ENCODE measurements around the gene ALDH3A2. TPM values are rescaled to one million over a fixed set of nuclear protein-coding genes. Genes with fewer than 3 reads are reported as not detected.
"Not testable (repeated sequence)": the region's sequence is repeated elsewhere in the genome, so short reads cannot be mapped to it uniquely, and the experiment has no call there.

The ALDH3A2 gene
- polyA plus RNA-seq, 6 donors from 2014 or later, result 13.5 to 28.4 (median 18.1) TPM

- peaks cover 9 to 21% (median 19%) of the 10 kb centered on the region in 3 donors for H3K4me1 Mint-ChIP-seq
- ATAC-seq (ENCODE audit: low read depth in 2 of 2), result no peak
Measured at GRCh38 chr17:19672009-19672750, 23.6 kb downstream of the ALDH3A2 start.

GRCh38 chr17:19673623-19674022 is 25.1 kb downstream of the ALDH3A2 start:
- Mint-ChIP-seq H3K36me3 (peaks cover 10 to 19% of the 10 kb centered on the region in 2 donors), H3K4me3 (no peak overlapping the region), H3K9me3 (no peaks in the 10 kb centered on the region), H3K27me3 (no peaks in the 10 kb centered on the region), H3K27ac (no peak overlapping the region), H3K4me1 (peaks cover 9 to 21% (median 19%) of the 10 kb centered on the region in 3 donors)
- DNase-seq (no peak), ATAC-seq (ENCODE audit: low read depth in 2 of 2) (no peak)

More at GRCh38 chr17:19672009-19672750, 23.6 kb downstream of the ALDH3A2 start:
- H3K4me3 Mint-ChIP-seq, result no peak overlapping the region
- no peaks in the 10 kb centered on the region for H3K9me3 Mint-ChIP-seq
- H3K27ac Mint-ChIP-seq, result no peak overlapping the region
- peaks cover 10 to 19% of the 10 kb centered on the region in 2 donors for H3K36me3 Mint-ChIP-seq
- no peaks in the 10 kb centered on the region for H3K27me3 Mint-ChIP-seq
- DNase-seq, result no peak

GRCh38 chr17:19676896-19677295 is 28.3 kb downstream of the ALDH3A2 start:
- peak overlapping the region in 1 of 6 donors; percentile 24 for H3K27ac Mint-ChIP-seq
- peaks cover under 1 to 6% (median 3%) of the 10 kb centered on the region in 3 donors for H3K4me1 Mint-ChIP-seq
- no peak overlapping the region for H3K4me3 Mint-ChIP-seq
- no peak for DNase-seq
- no peaks in the 10 kb centered on the region for H3K9me3 Mint-ChIP-seq
- no peak for ATAC-seq (ENCODE audit: low read depth in 2 of 2)
- no peaks in the 10 kb centered on the region for H3K27me3 Mint-ChIP-seq
- peaks cover 10 to 15% of the 10 kb centered on the region in 2 donors for H3K36me3 Mint-ChIP-seq

- ATAC-seq (ENCODE audit: low read depth in 2 of 2) (no peak), DNase-seq (no peak)
- H3K4me3 Mint-ChIP-seq, result no peak overlapping the region
- no peak overlapping the region for H3K27ac Mint-ChIP-seq
- no peaks in the 10 kb centered on the region for H3K27me3 Mint-ChIP-seq
- H3K36me3 Mint-ChIP-seq, result peaks cover 9 to 10% of the 10 kb centered on the region in 2 donors
- no peaks in the 10 kb centered on the region for H3K4me1 Mint-ChIP-seq
- no peaks in the 10 kb centered on the region for H3K9me3 Mint-ChIP-seq
Measured at GRCh38 chr17:19677736-19678379, 29.3 kb downstream of the ALDH3A2 start.

GRCh38 chr17:19678581-19679453 is 30.3 kb downstream of the ALDH3A2 start:
- Mint-ChIP-seq H3K4me1 (no peaks in the 10 kb centered on the region), H3K4me3 (no peak overlapping the region), H3K27me3 (no peaks in the 10 kb centered on the region), H3K27ac (peak overlapping the region in 1 of 6 donors; percentile 14), H3K9me3 (no peaks in the 10 kb centered on the region), H3K36me3 (peaks cover 9 to 10% of the 10 kb centered on the region in 2 donors)
- no peak for ATAC-seq (ENCODE audit: low read depth in 2 of 2)
- DNase-seq, result no peak

GRCh38 chr17:19683117-19683516 is 34.6 kb downstream of the ALDH3A2 start:
- Mint-ChIP-seq H3K9me3 (peaks cover 0 to 2% (median 0%) of the 10 kb centered on the region in 7 donors), H3K27ac (no peak overlapping the region), H3K4me3 (no peak overlapping the region), H3K36me3 (no peaks in the 10 kb centered on the region), H3K4me1 (no peaks in the 10 kb centered on the region), H3K27me3 (peaks cover 0 to 6% (median 0%) of the 10 kb centered on the region in 3 donors)
- ATAC-seq (ENCODE audit: low read depth in 2 of 2) (no peak), DNase-seq (no peak)

GRCh38 chr17:19684909-19685580 is 36.5 kb downstream of the ALDH3A2 start:
- not testable (repeated sequence) for DNase-seq; ATAC-seq (ENCODE audit: low read depth in 2 of 2); H3K27me3 Mint-ChIP-seq; H3K36me3 Mint-ChIP-seq; H3K4me1 Mint-ChIP-seq; H3K4me3 Mint-ChIP-seq; H3K27ac Mint-ChIP-seq; H3K9me3 Mint-ChIP-seq

- Mint-ChIP-seq H3K27ac (no peak overlapping the region), H3K4me1 (no peaks in the 10 kb centered on the region), H3K36me3 (no peaks in the 10 kb centered on the region), H3K27me3 (peaks cover 0 to 9% (median 6%) of the 10 kb centered on the region in 3 donors), H3K4me3 (no peak overlapping the region), H3K9me3 (peaks cover 0 to 2% (median 0%) of the 10 kb centered on the region in 7 donors)
- DNase-seq (no peak), ATAC-seq (ENCODE audit: low read depth in 2 of 2) (no peak)
Measured at GRCh38 chr17:19686400-19687090, 38.0 kb downstream of the ALDH3A2 start.

- H3K27ac Mint-ChIP-seq, result peak overlapping the region in 3 of 6 donors; percentile 38 to 63 (median 49)
- H3K36me3 Mint-ChIP-seq, result no peaks in the 10 kb centered on the region
- DNase-seq (no peak), ATAC-seq (ENCODE audit: low read depth in 2 of 2) (no peak)
- no peaks in the 10 kb centered on the region for H3K4me1 Mint-ChIP-seq
- H3K9me3 Mint-ChIP-seq, result no peaks in the 10 kb centered on the region
- no peak overlapping the region for H3K4me3 Mint-ChIP-seq
- H3K27me3 Mint-ChIP-seq, result no peaks in the 10 kb centered on the region
Measured at GRCh38 chr17:19702217-19702641, 53.7 kb downstream of the ALDH3A2 start.

- no peak overlapping the region for H3K4me3 Mint-ChIP-seq
- no peaks in the 10 kb centered on the region for H3K4me1 Mint-ChIP-seq
- no peaks in the 10 kb centered on the region for H3K9me3 Mint-ChIP-seq
- H3K27me3 Mint-ChIP-seq, result no peaks in the 10 kb centered on the region
- no peak for DNase-seq
- H3K27ac Mint-ChIP-seq, result peak overlapping the region in 2 of 6 donors; percentile 33 to 91
- no peak for ATAC-seq (ENCODE audit: low read depth in 2 of 2)
- H3K36me3 Mint-ChIP-seq, result no peaks in the 10 kb centered on the region
Measured at GRCh38 chr17:19703106-19703827, 54.7 kb downstream of the ALDH3A2 start.

- Mint-ChIP-seq H3K27me3 (no peaks in the 10 kb centered on the region), H3K4me1 (no peaks in the 10 kb centered on the region), H3K4me3 (no peak overlapping the region), H3K36me3 (no peaks in the 10 kb centered on the region), H3K9me3 (no peaks in the 10 kb centered on the region), H3K27ac (peak overlapping the region in 2 of 6 donors; percentile 83 to 91)
- DNase-seq (no peak), ATAC-seq (ENCODE audit: low read depth in 2 of 2) (no peak)
Measured at GRCh38 chr17:19703828-19704613, 55.5 kb downstream of the ALDH3A2 start.
